GM12875 (cell line): ENCODE results near the gene SLC4A8.

Source experiments
- H3K4me3 ChIP-seq: one replicate; pipeline ENCODE4 v1.5.1; 2011; ENCODE audit warnings: low read depth, low read length, control low read depth
- CTCF ChIP-seq: IDR thresholded peaks from 2 replicates; pipeline ENCODE4 v1.5.1; 2011; ENCODE audit warnings: low read depth, mild to moderate bottlenecking, control low read depth, inconsistent platforms, low read length, moderate library complexity, borderline replicate concordance; ENCODE audit not compliant: insufficient read depth

The SLC4A8 gene

GRCh38 chr12:51531284-51531977 lies 106.8 kb downstream of the SLC4A8 start:
- TF ChIP-seq CTCF = no peak
- H3K4me3 ChIP-seq = no peak overlapping the region

DNA sequence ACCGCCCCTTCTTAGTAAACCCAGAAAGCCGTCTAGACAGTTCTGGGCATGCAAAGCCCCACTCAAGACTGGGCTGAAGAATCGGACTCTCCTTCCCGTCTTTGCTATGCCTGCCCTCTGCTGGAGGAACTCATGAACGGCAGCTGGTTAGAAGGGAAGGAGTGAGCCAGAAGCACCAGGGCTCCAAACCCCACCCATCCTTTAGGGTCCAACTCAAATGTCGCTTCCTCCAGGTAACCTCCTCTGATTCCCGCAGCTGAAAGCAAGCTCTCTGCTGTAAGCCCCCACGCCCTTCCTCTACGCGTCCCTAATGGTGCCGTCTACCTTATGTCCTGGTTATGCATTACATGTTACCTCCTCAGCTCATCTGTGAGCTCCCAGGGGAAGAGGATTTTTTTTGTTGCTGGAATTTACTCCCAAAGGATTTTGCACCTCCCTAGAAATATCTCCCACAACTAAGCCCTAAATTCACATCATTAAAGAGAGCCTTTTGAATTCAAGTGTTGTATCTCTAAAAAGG lies 107.4 kb downstream of the SLC4A8 start:
- TF ChIP-seq CTCF = peak; percentile 88
- H3K4me3 ChIP-seq = no peak overlapping the region

DNA sequence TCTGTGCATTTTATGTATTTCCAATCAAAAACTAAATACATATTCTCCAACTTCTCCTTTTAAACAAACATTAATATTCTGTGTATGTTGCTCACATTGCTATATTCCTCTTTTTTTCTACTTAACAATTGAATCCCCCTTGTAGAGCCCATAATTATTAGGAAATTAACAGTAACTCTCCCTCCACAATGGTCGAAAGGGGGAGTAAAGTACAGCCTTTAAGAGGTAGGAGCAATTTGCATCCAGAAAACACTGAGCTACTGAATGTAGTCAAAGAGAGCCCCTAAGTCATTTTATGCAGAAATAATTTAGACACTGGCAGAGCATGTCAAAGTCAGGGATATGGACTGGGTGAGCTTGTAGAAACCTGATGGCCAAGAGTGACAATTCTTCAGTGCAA lies 109.2 kb downstream of the SLC4A8 start:
- no peak overlapping the region for H3K4me3 ChIP-seq
- TF ChIP-seq CTCF = no peak

DNA sequence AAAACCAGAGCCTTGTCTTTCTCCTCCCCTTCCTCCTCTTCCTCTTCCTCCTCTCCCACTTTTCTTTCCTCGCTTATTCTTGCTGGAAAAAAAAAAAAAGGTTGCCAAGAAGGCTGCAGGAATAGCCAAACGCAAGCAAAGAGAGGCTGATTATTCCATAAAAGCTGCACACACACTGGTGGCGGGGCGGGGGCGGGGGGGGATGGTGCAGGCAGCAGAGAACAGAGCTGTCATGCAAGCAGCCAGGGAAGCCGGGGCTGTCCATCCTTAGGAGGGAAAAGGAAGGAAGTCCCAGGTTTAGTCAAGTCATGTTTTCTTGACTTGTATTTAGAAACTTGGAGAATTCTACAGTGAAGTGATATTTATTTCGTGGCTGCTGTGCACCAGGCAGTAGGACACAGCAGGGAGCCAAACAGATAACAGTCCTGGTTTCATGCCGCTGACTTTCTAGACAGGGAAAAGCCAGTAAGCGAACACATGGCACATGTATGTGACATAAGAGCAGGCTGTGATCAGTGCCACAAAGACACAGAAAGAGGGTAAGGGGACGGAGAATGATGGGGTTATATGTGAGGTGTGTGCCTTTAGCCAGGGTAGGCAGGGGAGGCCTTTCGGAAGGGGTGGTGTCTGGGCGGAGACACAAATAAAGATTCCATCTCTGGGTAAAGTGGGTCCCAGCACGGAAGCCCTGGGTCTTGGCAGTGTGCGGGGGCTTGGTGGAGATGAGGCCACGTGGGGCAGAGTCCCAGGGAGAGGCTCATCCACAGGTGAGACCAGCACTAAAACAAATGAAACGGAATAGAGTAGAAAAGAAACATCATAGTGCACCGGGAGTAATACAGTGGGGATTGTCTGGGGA lies 109.8 kb downstream of the SLC4A8 start:
- no peak for TF ChIP-seq CTCF
- no peak overlapping the region for H3K4me3 ChIP-seq

- no peak for TF ChIP-seq CTCF
- H3K4me3 ChIP-seq = no peak overlapping the region
Observed at GRCh38 chr12:51536159-51536558, 111.5 kb downstream of the SLC4A8 start.

DNA sequence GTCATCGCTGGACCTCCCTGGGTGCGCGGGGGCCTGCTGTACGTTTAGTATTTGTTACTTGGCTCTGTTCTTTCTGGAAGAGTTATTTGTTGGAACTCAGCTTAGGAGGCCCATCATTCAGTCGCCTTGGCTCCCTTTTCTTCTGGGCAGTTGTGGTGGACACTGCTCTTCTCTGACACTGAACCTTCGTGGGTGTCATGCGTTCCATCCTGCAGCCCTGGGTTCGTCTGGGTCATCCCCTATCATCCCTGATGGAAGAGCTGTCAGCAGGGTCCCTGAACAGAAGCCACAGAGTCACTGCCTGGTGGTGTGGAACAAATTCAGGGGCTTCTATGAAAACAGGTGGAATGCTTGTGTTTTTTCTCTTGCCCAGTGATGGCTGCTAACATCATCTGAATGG lies 113.5 kb downstream of the SLC4A8 start:
- no peak overlapping the region for H3K4me3 ChIP-seq
- no peak for TF ChIP-seq CTCF
